Naive B cell (primary cell): Measurements from ENCODE around the gene TEAD3. TPM values are rescaled to one million over a fixed set of nuclear protein-coding genes. Genes with fewer than 3 reads are reported as not detected.
"Not testable (repeated sequence)": the region's sequence is repeated elsewhere in the genome, so short reads cannot be mapped to it uniquely, and the experiment has no call there.

ENCODE experiments used
- ATAC-seq, 2 donors: fragments of 150-1000 bp; cut with Tn5 transposase; 2 replicates each; pipeline ENCODE4 v1.10.0; 2021; ENCODE audit warnings: low read depth in 2 of 2, mild to moderate bottlenecking in 2 of 2, moderate library complexity in 2 of 2
- DNase-seq: peaks from one replicate; pipeline ENCODE4 v3.0.0; 2022
- H3K27ac Mint-ChIP-seq, 6 donors: one replicate each; pipeline ENCODE4 v1.8.0; 2020 to 2022; ENCODE audit warnings: mild to moderate bottlenecking in 6 of 6, mixed read lengths in 6 of 6, moderate library complexity in 5 of 6, inconsistent platforms in 2 of 6
- H3K27me3 Mint-ChIP-seq, 3 donors: one replicate each; pipeline ENCODE4 v1.8.0; 2021 to 2022; ENCODE audit warnings: mixed read lengths in 3 of 3, mild to moderate bottlenecking in 1 of 3
- H3K36me3 Mint-ChIP-seq, 2 donors: one replicate each; pipeline ENCODE4 v1.8.0; 2020 to 2022; ENCODE audit warnings: mixed read lengths in 2 of 2, inconsistent platforms in 1 of 2, mild to moderate bottlenecking in 1 of 2
- H3K4me1 Mint-ChIP-seq, 3 donors: one replicate each; pipeline ENCODE4 v1.8.0; 2020 to 2022; ENCODE audit warnings: mixed read lengths in 3 of 3, inconsistent platforms in 1 of 3, mild to moderate bottlenecking in 1 of 3, moderate library complexity in 1 of 3
- H3K4me3 Mint-ChIP-seq, 8 donors: one replicate each; pipeline ENCODE4 v1.8.0; 2020 to 2022; ENCODE audit warnings: mild to moderate bottlenecking in 8 of 8, mixed read lengths in 8 of 8, moderate library complexity in 8 of 8, inconsistent platforms in 2 of 8
- H3K9me3 Mint-ChIP-seq, 7 donors: one replicate each; pipeline ENCODE4 v1.8.0; 2020 to 2022; ENCODE audit warnings: mixed read lengths in 7 of 7, mild to moderate bottlenecking in 5 of 7, inconsistent platforms in 2 of 7, moderate library complexity in 1 of 7
- polyA plus RNA-seq, 6 donors: library from polyadenylated mRNA; unstranded; fragments of 300-500 nt; fragmentation: Illumina TruSeq; gene quantifications; one replicate each; pipeline ENCODE4 v1.2.3, GENCODE V29; 2021; ENCODE audit warnings: low read depth in 6 of 6

The TEAD3 gene
- polyA plus RNA-seq: under 1 TPM in 3 of 6 donors, not detected in 3; 0.14 to 0.47 (median 0.45) TPM

GRCh38 chr6:35496841-35497570, at the start of gene TEAD3:
Gene TEAD3, minus strand, starts transcription at chr6:35497079.
- Mint-ChIP-seq H3K4me3 (peak within 1 kb of the TSS; percentile 70 to 90 (median 84)), H3K27ac (peak within 1 kb of the TSS in 1 of 6 donors; percentile 50), H3K4me1 (peaks cover 21 to 32% (median 23%) of the 10 kb centered on the region in 3 donors), H3K27me3 (peaks cover 37 to 56% (median 47%) of the 10 kb centered on the region in 3 donors), H3K36me3 (no peaks in the 10 kb centered on the region), H3K9me3 (no peaks in the 10 kb centered on the region)
- ATAC-seq: peak; percentile 71 to 72
- DNase-seq: peak; percentile 62

- peaks cover 0 to 21% (median 8%) of the 10 kb centered on the region in 7 donors for H3K9me3 Mint-ChIP-seq
- H3K27ac Mint-ChIP-seq: no peak overlapping the region
- no peaks in the 10 kb centered on the region for H3K36me3 Mint-ChIP-seq
- no peaks in the 10 kb centered on the region for H3K4me1 Mint-ChIP-seq
- H3K4me3 Mint-ChIP-seq: no peak overlapping the region
- no peak for DNase-seq
- H3K27me3 Mint-ChIP-seq: peaks cover 0 to 22% (median 8%) of the 10 kb centered on the region in 3 donors
- ATAC-seq: no peak
These were observed 48.0 kb upstream of the TEAD3 start for GRCh38 chr6:35544769-35545361.

GRCh38 chr6:35543459-35544193, 46.7 kb upstream of the TEAD3 start:
- no peak for DNase-seq
- H3K9me3 Mint-ChIP-seq: peaks cover 0 to 18% (median 5%) of the 10 kb centered on the region in 7 donors
- no peaks in the 10 kb centered on the region for H3K36me3 Mint-ChIP-seq
- H3K27me3 Mint-ChIP-seq: peaks cover 0 to 22% (median 1%) of the 10 kb centered on the region in 3 donors
- ATAC-seq: no peak
- no peaks in the 10 kb centered on the region for H3K4me1 Mint-ChIP-seq
- peak overlapping the region in 1 of 6 donors; percentile 24 for H3K27ac Mint-ChIP-seq
- no peak overlapping the region for H3K4me3 Mint-ChIP-seq

GRCh38 chr6:35541836-35542235, 45.0 kb upstream of the TEAD3 start:
- DNase-seq (no peak), ATAC-seq (no peak)
- Mint-ChIP-seq H3K9me3 (peaks cover 0 to 18% (median 5%) of the 10 kb centered on the region in 7 donors), H3K27me3 (peaks cover 0 to 13% (median 0%) of the 10 kb centered on the region in 3 donors), H3K4me3 (no peak overlapping the region), H3K27ac (no peak overlapping the region), H3K4me1 (no peaks in the 10 kb centered on the region), H3K36me3 (no peaks in the 10 kb centered on the region)

GRCh38 chr6:35539223-35539622, 42.3 kb upstream of the TEAD3 start:
- no peak overlapping the region for H3K4me3 Mint-ChIP-seq
- H3K4me1 Mint-ChIP-seq: peaks cover 0 to 4% (median 0%) of the 10 kb centered on the region in 3 donors
- peaks cover 0 to 18% (median 5%) of the 10 kb centered on the region in 7 donors for H3K9me3 Mint-ChIP-seq
- ATAC-seq (no peak), DNase-seq (no peak)
- H3K27me3 Mint-ChIP-seq: peaks cover 6 to 15% (median 10%) of the 10 kb centered on the region in 3 donors
- H3K36me3 Mint-ChIP-seq: no peaks in the 10 kb centered on the region
- H3K27ac Mint-ChIP-seq: no peak overlapping the region

GRCh38 chr6:35535847-35536246, 39.0 kb upstream of the TEAD3 start:
- H3K27me3 Mint-ChIP-seq: peaks cover 13 to 22% (median 13%) of the 10 kb centered on the region in 3 donors
- H3K9me3 Mint-ChIP-seq, H3K4me1 Mint-ChIP-seq, H3K36me3 Mint-ChIP-seq, H3K27ac Mint-ChIP-seq, H3K4me3 Mint-ChIP-seq, DNase-seq, ATAC-seq: not testable (repeated sequence)

GRCh38 chr6:35534407-35535170, 37.7 kb upstream of the TEAD3 start:
- Mint-ChIP-seq H3K27me3 (peaks cover 13 to 22% (median 13%) of the 10 kb centered on the region in 3 donors), H3K9me3 (no peaks in the 10 kb centered on the region), H3K4me1 (peaks cover 0 to 6% (median 0%) of the 10 kb centered on the region in 3 donors), H3K27ac (peak overlapping the region in 1 of 6 donors; percentile 16), H3K36me3 (no peaks in the 10 kb centered on the region), H3K4me3 (no peak overlapping the region)
- DNase-seq (no peak), ATAC-seq (no peak)

- Mint-ChIP-seq H3K36me3 (no peaks in the 10 kb centered on the region), H3K4me3 (no peak overlapping the region), H3K4me1 (peaks cover 0 to 6% (median 0%) of the 10 kb centered on the region in 3 donors), H3K27ac (peak overlapping the region in 1 of 6 donors; percentile 16), H3K9me3 (no peaks in the 10 kb centered on the region), H3K27me3 (peaks cover 13 to 22% (median 13%) of the 10 kb centered on the region in 3 donors)
- no peak for DNase-seq
- ATAC-seq: no peak
These were observed 37.1 kb upstream of the TEAD3 start for GRCh38 chr6:35533981-35534380.

GRCh38 chr6:35532126-35532525, 35.2 kb upstream of the TEAD3 start:
- Mint-ChIP-seq H3K4me3 (no peak overlapping the region), H3K36me3 (no peaks in the 10 kb centered on the region), H3K4me1 (peaks cover 0 to 6% (median 0%) of the 10 kb centered on the region in 3 donors), H3K9me3 (no peaks in the 10 kb centered on the region), H3K27ac (no peak overlapping the region), H3K27me3 (peaks cover 13 to 22% (median 13%) of the 10 kb centered on the region in 3 donors)
- DNase-seq: no peak
- no peak for ATAC-seq

- H3K27ac Mint-ChIP-seq: no peak overlapping the region
- no peaks in the 10 kb centered on the region for H3K9me3 Mint-ChIP-seq
- H3K36me3 Mint-ChIP-seq: no peaks in the 10 kb centered on the region
- no peaks in the 10 kb centered on the region for H3K27me3 Mint-ChIP-seq
- ATAC-seq (no peak), DNase-seq (no peak)
- H3K4me1 Mint-ChIP-seq: peaks cover 0 to 11% (median 7%) of the 10 kb centered on the region in 3 donors
- no peak overlapping the region for H3K4me3 Mint-ChIP-seq
These were observed 27.6 kb upstream of the TEAD3 start for GRCh38 chr6:35524380-35525020.

GRCh38 chr6:35522660-35523658, 26.1 kb upstream of the TEAD3 start:
- peak overlapping the region in 1 of 6 donors; percentile 56 for H3K27ac Mint-ChIP-seq
- no peaks in the 10 kb centered on the region for H3K9me3 Mint-ChIP-seq
- H3K27me3 Mint-ChIP-seq: no peaks in the 10 kb centered on the region
- H3K36me3 Mint-ChIP-seq: no peaks in the 10 kb centered on the region
- ATAC-seq (peak; percentile 71 to 85), DNase-seq (peak; percentile 59)
- H3K4me3 Mint-ChIP-seq: peak overlapping the region in 7 of 8 donors; percentile 42 to 78 (median 70)
- peaks cover 0 to 11% (median 7%) of the 10 kb centered on the region in 3 donors for H3K4me1 Mint-ChIP-seq
